Measurements from ENCODE around the gene LRIF1.

DNA sequence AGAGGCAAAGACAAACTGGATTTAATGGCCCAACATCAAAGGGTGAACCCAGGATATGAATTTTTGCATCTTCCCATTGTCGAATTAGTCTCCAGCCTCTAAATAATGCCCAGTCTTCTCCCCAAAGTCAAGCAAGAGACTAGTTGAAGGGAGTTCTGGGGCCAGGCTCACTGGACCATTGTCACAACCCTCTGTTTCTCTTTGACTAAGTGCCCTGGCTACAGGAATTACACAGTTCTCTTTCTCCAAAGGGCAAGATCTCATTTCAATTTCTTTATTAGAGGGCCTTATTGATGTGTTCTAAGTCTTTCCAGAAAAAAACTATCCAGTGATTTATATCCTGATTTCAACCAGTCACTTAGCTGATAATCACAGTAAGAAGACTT, 64.3 kb downstream of the LRIF1 start:
- TF ChIP-seq ZNF274 (IDR thresholded peaks at IDR 0.05; ENCODE audit: borderline replicate concordance, extremely low read depth, low read length), result no peak
- no peak for TF ChIP-seq EP300 (IDR thresholded peaks at IDR 0.05; ENCODE audit: borderline replicate concordance in 1 of 2, low read depth in 2 of 2, low read length in 2 of 2)
- TF ChIP-seq YY1 (IDR thresholded peaks at IDR 0.05; ENCODE audit: low read depth, low read length), result no peak
- no peak for TF ChIP-seq CEBPB (IDR thresholded peaks at IDR 0.05; ENCODE audit: low read depth, low read length)
- TF ChIP-seq POLR2A (IDR thresholded peaks at IDR 0.05; ENCODE audit: control extremely low read depth in 1 of 2, low read depth in 2 of 2, low read length in 2 of 2), result no peak
- TF ChIP-seq, protein P1, sequence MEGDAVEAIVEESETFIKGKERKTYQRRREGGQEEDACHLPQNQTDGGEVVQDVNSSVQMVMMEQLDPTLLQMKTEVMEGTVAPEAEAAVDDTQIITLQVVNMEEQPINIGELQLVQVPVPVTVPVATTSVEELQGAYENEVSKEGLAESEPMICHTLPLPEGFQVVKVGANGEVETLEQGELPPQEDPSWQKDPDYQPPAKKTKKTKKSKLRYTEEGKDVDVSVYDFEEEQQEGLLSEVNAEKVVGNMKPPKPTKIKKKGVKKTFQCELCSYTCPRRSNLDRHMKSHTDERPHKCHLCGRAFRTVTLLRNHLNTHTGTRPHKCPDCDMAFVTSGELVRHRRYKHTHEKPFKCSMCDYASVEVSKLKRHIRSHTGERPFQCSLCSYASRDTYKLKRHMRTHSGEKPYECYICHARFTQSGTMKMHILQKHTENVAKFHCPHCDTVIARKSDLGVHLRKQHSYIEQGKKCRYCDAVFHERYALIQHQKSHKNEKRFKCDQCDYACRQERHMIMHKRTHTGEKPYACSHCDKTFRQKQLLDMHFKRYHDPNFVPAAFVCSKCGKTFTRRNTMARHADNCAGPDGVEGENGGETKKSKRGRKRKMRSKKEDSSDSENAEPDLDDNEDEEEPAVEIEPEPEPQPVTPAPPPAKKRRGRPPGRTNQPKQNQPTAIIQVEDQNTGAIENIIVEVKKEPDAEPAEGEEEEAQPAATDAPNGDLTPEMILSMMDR (IDR thresholded peaks at IDR 0.05; ENCODE audit: control extremely low read depth in 1 of 3, insufficient read depth in 1 of 3, low read depth in 1 of 3, low read length in 3 of 3), result no peak
- no peak for TF ChIP-seq JUN (IDR thresholded peaks at IDR 0.05; ENCODE audit: low read depth, low read length)
- no peak for TF ChIP-seq TCF12 (IDR thresholded peaks at IDR 0.05; ENCODE audit: low read depth, low read length)
